AG04449 (cell line): ENCODE measurements around the gene CRELD2.
A peak's percentile ranks its signal among the peaks of the same experiment; 100 is the strongest.

ENCODE experiments used
- CTCF ChIA-PET: fragments of 350-600 bp; formaldehyde crosslinking; extraction: SDS; loops from one replicate; lab custom pipeline; 2021; ENCODE audit warnings: antibody characterized with exemption; lab: Yijun Ruan, JAX
- POLR2A ChIA-PET: fragments of 400-600, 350-600 bp; formaldehyde crosslinking; extraction: SDS; loops from one replicate; lab custom pipeline; 2020; ENCODE audit warnings: antibody characterized with exemption, inconsistent platforms; lab: Yijun Ruan, JAX
- DNase-seq: peaks from one replicate; pipeline ENCODE4 v3.0.0-alpha.2; 2010; ENCODE audit warnings: low read depth, low spot score
- H3K4me3 ChIP-seq: 2 replicates; pipeline ENCODE4 v1.5.1; 2011; ENCODE audit warnings: low read depth, mild to moderate bottlenecking, control low read depth, low read length
- CTCF ChIP-seq: IDR thresholded peaks from one replicate; pipeline ENCODE4 v1.5.1; 2011; ENCODE audit warnings: mild to moderate bottlenecking, moderate library complexity, low read length, control low read depth, inconsistent platforms; ENCODE audit not compliant: insufficient read depth; ENCODE audit errors: missing control alignments

CRELD2 gene

GRCh38 chr22:49967706-49968208 is 49.3 kb downstream of the CRELD2 start:
- TF ChIP-seq CTCF = no peak
- no peak for DNase-seq
- ChIA-PET POLR2A (interaction anchor here (1.1 kb wide), 1 partner anchor 275 kb away, joined by 4 read pairs; no protein-coding TSS in a partner anchor), CTCF (interaction anchor here (0.8 to 0.9 kb wide), 2 partner anchors 15 to 26 kb away, joined by 3 read pairs; no protein-coding TSS in a partner anchor)
- H3K4me3 ChIP-seq = no peak overlapping the region

GRCh38 chr22:49968313-49968830 is 49.9 kb downstream of the CRELD2 start:
- no peak for DNase-seq

GRCh38 chr22:49968831-49969661 is 50.6 kb downstream of the CRELD2 start:
- POLR2A ChIA-PET = no interaction called here
- no peak for DNase-seq

More at GRCh38 chr22:49968313-49968830, 49.9 kb downstream of the CRELD2 start:
- no peak overlapping the region for H3K4me3 ChIP-seq
- TF ChIP-seq CTCF = no peak
- POLR2A ChIA-PET = no interaction called here
- CTCF ChIA-PET = interaction anchor here (0.8 to 0.9 kb wide), 2 partner anchors 15 to 25 kb away, joined by 3 read pairs; no protein-coding TSS in a partner anchor

GRCh38 chr22:49969751-49970527 is 51.5 kb downstream of the CRELD2 start:
- no peak overlapping the region for H3K4me3 ChIP-seq
- no peak for TF ChIP-seq CTCF
- CTCF ChIA-PET = interaction anchor here (1.0 to 1.5 kb wide), 2 partner anchors 24 to 37 kb away, joined by 3 to 4 read pairs; no protein-coding TSS in a partner anchor
- no peak for DNase-seq
- POLR2A ChIA-PET = interaction anchor here (1.4 to 1.5 kb wide), 3 partner anchors 9 to 34 kb away, joined by 3 to 7 read pairs (median 5); partner anchors contain the start of gene PIM3

More at GRCh38 chr22:49968831-49969661, 50.6 kb downstream of the CRELD2 start:
- no peak for TF ChIP-seq CTCF
- CTCF ChIA-PET = interaction anchor here (1.5 kb wide), 1 partner anchor 25 kb away, joined by 4 read pairs; no protein-coding TSS in a partner anchor
- no peak overlapping the region for H3K4me3 ChIP-seq

GRCh38 chr22:49970528-49971231 is 52.2 kb downstream of the CRELD2 start:
- TF ChIP-seq CTCF = no peak
- CTCF ChIA-PET = interaction anchor here (1.0 to 1.5 kb wide), 3 partner anchors 9 to 38 kb away, joined by 3 to 4 read pairs (median 3); no protein-coding TSS in a partner anchor
- peak; percentile 77 for DNase-seq
- POLR2A ChIA-PET = interaction anchor here (0.9 to 1.5 kb wide), 5 partner anchors 8 to 35 kb away, joined by 3 to 7 read pairs (median 5); partner anchors contain the start of gene PIM3
- peak overlapping the region; percentile 55 for H3K4me3 ChIP-seq
